Progenitor cell of endocrine pancreas (in vitro differentiated cells): ENCODE results near the gene MFF. TPM values are rescaled to one million over a fixed set of nuclear protein-coding genes. Genes with fewer than 3 reads are reported as not detected.

Source experiments
- DNase-seq: peaks from one replicate; pipeline ENCODE4 v3.0.0; 2021; ENCODE audit warnings: low spot score; ENCODE audit not compliant: unreplicated experiment
- H3K27ac Mint-ChIP-seq: 2 replicates; pipeline ENCODE4 v1.8.0; 2021; ENCODE audit warnings: mild to moderate bottlenecking, moderate library complexity, mixed read lengths
- H3K27me3 Mint-ChIP-seq: 2 replicates; pipeline ENCODE4 v1.8.0; 2021; ENCODE audit warnings: mixed read lengths
- H3K36me3 Mint-ChIP-seq: 2 replicates; pipeline ENCODE4 v1.8.0; 2022; ENCODE audit warnings: mixed read lengths; ENCODE audit not compliant: insufficient read depth
- H3K4me1 Mint-ChIP-seq: 2 replicates; pipeline ENCODE4 v1.8.0; 2021; ENCODE audit warnings: low read depth, mixed read lengths
- H3K4me3 Mint-ChIP-seq: 2 replicates; pipeline ENCODE4 v1.8.0; 2021; ENCODE audit warnings: low read depth, mild to moderate bottlenecking, moderate library complexity, mixed read lengths
- H3K9me3 Mint-ChIP-seq: 2 replicates; pipeline ENCODE4 v1.8.0; 2021; ENCODE audit warnings: low read depth, mixed read lengths
- total RNA-seq: library from RNA; stranded (reverse); gene quantifications from 2 replicates; pipeline ENCODE4 v1.2.1, GENCODE V29; 2021
- TF ChIP-seq, protein P1 (sequence below): fragments of 200-600 bp; sonication (generic); IDR thresholded peaks from one replicate; pipeline ENCODE4 v1.5.0; 2021; ENCODE audit warnings: antibody characterized with exemption, mild to moderate bottlenecking; ENCODE audit not compliant: unreplicated experiment

MFF gene
- total RNA-seq, 1 donor from 2014 or later: 84.8 TPM

DNA sequence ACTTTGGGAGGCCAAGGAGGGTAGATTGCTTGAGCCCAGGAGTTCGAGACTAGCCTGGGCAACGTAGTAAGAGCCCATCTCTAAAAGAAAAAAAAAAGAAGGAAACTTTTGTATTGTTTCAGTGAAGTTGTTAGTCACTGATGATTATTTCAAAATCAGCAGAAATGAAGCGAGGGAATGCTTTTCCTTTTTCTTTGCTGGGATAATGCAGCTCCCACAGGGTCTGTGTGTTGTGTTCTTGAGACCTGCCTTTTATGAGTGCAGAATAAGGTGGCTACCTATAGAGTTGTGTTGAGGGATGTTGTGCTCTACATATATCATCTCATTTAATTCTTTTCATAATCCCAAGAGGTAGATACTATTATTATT, 42.4 kb downstream of the MFF start:
- Mint-ChIP-seq H3K27me3 (no peaks in the 10 kb centered on the region), H3K9me3 (no peaks in the 10 kb centered on the region), H3K4me3 (no peak overlapping the region), H3K36me3 (peaks cover 4% of the 10 kb centered on the region), H3K27ac (no peak overlapping the region), H3K4me1 (no peaks in the 10 kb centered on the region)
- no peak for DNase-seq
- TF ChIP-seq, protein P1, sequence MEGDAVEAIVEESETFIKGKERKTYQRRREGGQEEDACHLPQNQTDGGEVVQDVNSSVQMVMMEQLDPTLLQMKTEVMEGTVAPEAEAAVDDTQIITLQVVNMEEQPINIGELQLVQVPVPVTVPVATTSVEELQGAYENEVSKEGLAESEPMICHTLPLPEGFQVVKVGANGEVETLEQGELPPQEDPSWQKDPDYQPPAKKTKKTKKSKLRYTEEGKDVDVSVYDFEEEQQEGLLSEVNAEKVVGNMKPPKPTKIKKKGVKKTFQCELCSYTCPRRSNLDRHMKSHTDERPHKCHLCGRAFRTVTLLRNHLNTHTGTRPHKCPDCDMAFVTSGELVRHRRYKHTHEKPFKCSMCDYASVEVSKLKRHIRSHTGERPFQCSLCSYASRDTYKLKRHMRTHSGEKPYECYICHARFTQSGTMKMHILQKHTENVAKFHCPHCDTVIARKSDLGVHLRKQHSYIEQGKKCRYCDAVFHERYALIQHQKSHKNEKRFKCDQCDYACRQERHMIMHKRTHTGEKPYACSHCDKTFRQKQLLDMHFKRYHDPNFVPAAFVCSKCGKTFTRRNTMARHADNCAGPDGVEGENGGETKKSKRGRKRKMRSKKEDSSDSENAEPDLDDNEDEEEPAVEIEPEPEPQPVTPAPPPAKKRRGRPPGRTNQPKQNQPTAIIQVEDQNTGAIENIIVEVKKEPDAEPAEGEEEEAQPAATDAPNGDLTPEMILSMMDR: no peak

DNA sequence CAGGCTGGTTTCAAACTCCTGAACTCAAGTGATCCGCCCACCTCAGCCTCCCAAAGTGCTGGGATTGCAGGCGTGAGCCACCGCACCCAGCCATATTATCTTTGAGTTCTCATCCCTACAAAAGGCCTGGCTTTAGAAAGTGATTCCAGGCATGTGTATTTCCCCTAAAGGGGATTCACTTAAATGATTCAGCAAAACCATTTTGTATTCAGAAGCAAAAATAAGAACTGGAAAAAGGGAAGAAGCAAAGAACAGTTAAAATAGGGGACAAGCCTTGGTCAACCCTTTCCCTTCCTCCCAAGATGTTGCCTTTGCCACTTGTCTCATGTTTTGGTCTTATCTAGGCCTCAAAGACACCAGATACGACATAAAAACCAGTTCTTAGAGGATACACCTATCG, 43.5 kb downstream of the MFF start:
- H3K27ac Mint-ChIP-seq: no peak overlapping the region

GRCh38 chr2:227370092-227370491, 45.0 kb downstream of the MFF start:
- H3K4me1 Mint-ChIP-seq: no peaks in the 10 kb centered on the region
- TF ChIP-seq, protein P1: no peak
- no peaks in the 10 kb centered on the region for H3K27me3 Mint-ChIP-seq
- DNase-seq: no peak
- H3K9me3 Mint-ChIP-seq: no peaks in the 10 kb centered on the region
- no peaks in the 10 kb centered on the region for H3K36me3 Mint-ChIP-seq
- H3K27ac Mint-ChIP-seq: no peak overlapping the region
- H3K4me3 Mint-ChIP-seq: no peak overlapping the region

More for the DNA sequence above, 43.5 kb downstream of the MFF start:
- Mint-ChIP-seq H3K27me3 (no peaks in the 10 kb centered on the region), H3K4me3 (no peak overlapping the region), H3K9me3 (no peaks in the 10 kb centered on the region), H3K4me1 (no peaks in the 10 kb centered on the region), H3K36me3 (peaks cover under 1% of the 10 kb centered on the region)
- no peak for DNase-seq
- TF ChIP-seq, protein P1: no peak

DNA sequence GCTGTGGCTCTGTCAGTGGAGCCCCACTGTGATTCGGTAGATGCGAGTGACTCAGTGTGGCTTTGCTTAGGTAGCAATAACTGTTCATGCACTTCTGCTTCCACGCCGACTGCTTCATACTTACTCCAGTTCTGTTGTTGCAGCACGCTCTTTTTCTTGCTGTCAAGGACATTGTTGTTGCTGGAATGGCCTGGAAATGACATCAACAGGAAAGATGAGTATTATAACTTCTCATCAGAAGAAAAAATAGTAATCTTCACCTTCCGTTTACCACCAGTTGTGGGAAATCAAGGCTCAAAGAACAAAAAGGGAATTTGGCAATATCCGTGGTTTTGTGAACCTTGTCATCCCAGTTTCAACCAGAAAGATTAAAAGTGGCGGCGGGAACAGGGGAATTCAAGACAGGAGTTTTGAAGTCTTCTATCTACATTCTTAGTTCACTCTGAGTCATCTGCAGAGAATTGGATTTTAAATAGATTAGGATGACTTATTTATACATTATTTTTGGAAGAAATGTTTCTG, 45.8 kb downstream of the MFF start:
- TF ChIP-seq, protein P1: no peak
- Mint-ChIP-seq H3K36me3 (no peaks in the 10 kb centered on the region), H3K4me3 (no peak overlapping the region), H3K27me3 (no peaks in the 10 kb centered on the region), H3K27ac (no peak overlapping the region), H3K9me3 (no peaks in the 10 kb centered on the region), H3K4me1 (no peaks in the 10 kb centered on the region)
- no peak for DNase-seq

DNA sequence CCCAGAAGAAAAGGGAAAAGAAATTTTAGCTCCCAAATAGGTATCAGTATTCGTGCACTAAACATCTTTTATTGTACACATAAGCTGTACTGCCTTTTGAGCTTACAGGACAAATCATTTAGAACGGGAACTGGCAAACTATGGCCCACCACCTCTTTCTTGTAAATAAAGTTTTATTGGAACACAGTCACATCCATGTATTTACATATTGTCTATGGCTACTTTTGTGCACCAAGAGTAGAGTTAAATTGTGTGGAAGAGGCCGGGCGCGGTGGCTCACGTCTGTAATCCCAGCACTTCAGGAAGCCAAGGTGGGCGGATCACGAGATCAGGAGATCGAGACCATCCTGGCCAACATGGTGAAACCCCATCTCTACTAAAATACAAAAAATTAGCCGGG, 48.3 kb downstream of the MFF start:
- Mint-ChIP-seq H3K4me1 (no peaks in the 10 kb centered on the region), H3K27ac (no peak overlapping the region), H3K9me3 (no peaks in the 10 kb centered on the region), H3K27me3 (no peaks in the 10 kb centered on the region), H3K36me3 (no peaks in the 10 kb centered on the region), H3K4me3 (no peak overlapping the region)
- no peak for DNase-seq
- TF ChIP-seq, protein P1: no peak
